IMR-90 (cell line): ENCODE results near the gene PEX7. TPM values are rescaled to one million over a fixed set of nuclear protein-coding genes. Genes with fewer than 3 reads are reported as not detected.

Experiments
- ATAC-seq: fragments of 200-7000 bp; cut with Tn5 transposase; 2 replicates; pipeline ENCODE4 v1.9.1; 2020; ENCODE audit warnings: low read depth, mild to moderate bottlenecking, moderate library complexity
- BruUV-seq: library from RNA; stranded (reverse); fragments of 400-500 nt; replicated peaks from 2 replicates; lab custom pipeline; 2021; lab: Mats Ljungman, UMichigan
- CTCF ChIA-PET: fragments of 300-600 bp; formaldehyde crosslinking; extraction: SDS; loops from one replicate; lab custom pipeline; 2021; ENCODE audit warnings: antibody characterized with exemption; lab: Yijun Ruan, JAX
- POLR2A ChIA-PET: fragments of 300-600 bp; sonication (Branson Sonifier 250); formaldehyde crosslinking; loops from one replicate; lab custom pipeline; 2022; ENCODE audit warnings: antibody characterized with exemption; ENCODE audit not compliant: unreplicated experiment; lab: Charles Lee
- DNase-seq: peaks from one replicate; pipeline ENCODE4 v3.0.0; 2013
- H2AFZ ChIP-seq: replicated peaks from 2 replicates; pipeline ENCODE3; 2013; ENCODE audit warnings: low read length, mild to moderate bottlenecking; ENCODE audit not compliant: poor library complexity
- H2AK5ac ChIP-seq: 2 replicates; pipeline ENCODE4 v1.6.1; 2013; ENCODE audit warnings: low read depth, low read length, inconsistent platforms
- H2AK9ac ChIP-seq: replicated peaks from 2 replicates; pipeline ENCODE3; 2013; ENCODE audit warnings: mild to moderate bottlenecking, low read depth, low read length, moderate library complexity; ENCODE audit not compliant: poor library complexity
- H2BK120ac ChIP-seq: 2 replicates; pipeline ENCODE4 v1.6.1; 2013; ENCODE audit warnings: low read depth, low read length, inconsistent platforms
- H2BK15ac ChIP-seq: 3 replicates; pipeline ENCODE4 v1.6.1; 2013; ENCODE audit warnings: low read depth, low read length, inconsistent platforms
- H2BK20ac ChIP-seq: 2 replicates; pipeline ENCODE4 v1.6.1; 2013; ENCODE audit warnings: low read depth, mild to moderate bottlenecking, inconsistent platforms, low read length, moderate library complexity
- H2BK5ac ChIP-seq: 2 replicates; pipeline ENCODE4 v1.6.1; 2013; ENCODE audit warnings: mild to moderate bottlenecking, low read depth, low read length, inconsistent platforms; ENCODE audit not compliant: poor library complexity, severe bottlenecking
- H3K14ac ChIP-seq: replicated peaks from 2 replicates; pipeline ENCODE4 v1.6.1; 2013; ENCODE audit warnings: low read depth, low read length, inconsistent platforms
- H3K18ac ChIP-seq: 2 replicates; pipeline ENCODE4 v1.6.1; 2013; ENCODE audit warnings: low read depth, low read length, control low read depth
- H3K23ac ChIP-seq: 2 replicates; pipeline ENCODE4 v1.6.1; 2013; ENCODE audit warnings: low read depth, low read length, inconsistent platforms
- H3K27ac ChIP-seq: 2 replicates; pipeline ENCODE4 v1.5.1; 2013; ENCODE audit warnings: mild to moderate bottlenecking, control low read depth, low read length; ENCODE audit not compliant: insufficient read depth
- H3K27me3 ChIP-seq: 2 replicates; pipeline ENCODE4 v1.6.1; 2013; ENCODE audit warnings: low read length; ENCODE audit not compliant: control insufficient read depth, insufficient read depth
- H3K36me3 ChIP-seq: 2 replicates; pipeline ENCODE4 v1.6.1; 2013; ENCODE audit warnings: low read length, mixed read lengths; ENCODE audit not compliant: control insufficient read depth, insufficient read depth
- H3K4ac ChIP-seq: 2 replicates; pipeline ENCODE4 v1.6.1; 2013; ENCODE audit warnings: low read depth, low read length, inconsistent platforms
- H3K4me1 ChIP-seq: 2 replicates; pipeline ENCODE4 v1.6.1; 2013; ENCODE audit warnings: low read length, mixed read lengths; ENCODE audit not compliant: control insufficient read depth, insufficient read depth
- H3K4me2 ChIP-seq: 2 replicates; pipeline ENCODE4 v1.6.1; 2013; ENCODE audit warnings: low read depth, mild to moderate bottlenecking, control low read depth, low read length, moderate library complexity
- H3K4me3 ChIP-seq: 2 replicates; pipeline ENCODE4 v1.5.1; 2013; ENCODE audit warnings: low read depth, mild to moderate bottlenecking, control low read depth, low read length, moderate library complexity; ENCODE audit not compliant: insufficient read depth
- H3K56ac ChIP-seq: 2 replicates; pipeline ENCODE4 v1.6.1; 2013; ENCODE audit warnings: low read length, inconsistent platforms; ENCODE audit not compliant: insufficient read depth; ENCODE audit errors: extremely low read depth
- H3K79me1 ChIP-seq, 2 experiments: 2 replicates each; pipeline ENCODE4 v1.6.1; 2013; ENCODE audit warnings: low read length in 2 of 2, inconsistent platforms in 1 of 2, low read depth in 1 of 2
- H3K9ac ChIP-seq: 2 replicates; pipeline ENCODE4 v1.6.1; 2013; ENCODE audit warnings: low read depth, low read length, control low read depth
- H3K9me1 ChIP-seq: 2 replicates; pipeline ENCODE4 v1.6.1; 2013; ENCODE audit warnings: low read length, inconsistent platforms; ENCODE audit not compliant: insufficient read depth
- H3K9me3 ChIP-seq: 2 replicates; pipeline ENCODE4 v1.6.1; 2013; ENCODE audit warnings: low read length; ENCODE audit not compliant: control insufficient read depth, insufficient read depth
- H4K20me1 ChIP-seq: 2 replicates; pipeline ENCODE4 v1.6.1; 2013; ENCODE audit warnings: low read length, inconsistent platforms; ENCODE audit not compliant: insufficient read depth
- H4K5ac ChIP-seq: 2 replicates; pipeline ENCODE4 v1.6.1; 2013; ENCODE audit warnings: mild to moderate bottlenecking, low read depth, low read length, control low read depth
- H4K8ac ChIP-seq, 2 experiments: 2 replicates each; pipeline ENCODE4 v1.6.1; 2013; ENCODE audit warnings: low read depth in 2 of 2, low read length in 2 of 2, control low read depth in 1 of 2, inconsistent platforms in 1 of 2
- H4K91ac ChIP-seq: 2 replicates; pipeline ENCODE4 v1.6.1; 2013; ENCODE audit warnings: low read depth, low read length, inconsistent platforms; ENCODE audit not compliant: insufficient read depth
- BHLHE40 ChIP-seq: fragments of 150-350 bp; IDR thresholded peaks from 2 replicates; pipeline ENCODE4 v1.6.1; 2016; ENCODE audit warnings: mild to moderate bottlenecking, low read depth, low read length
- CTCF ChIP-seq: conservative IDR thresholded peaks from 2 replicates; pipeline ENCODE4 v1.5.1; 2012; ENCODE audit warnings: mild to moderate bottlenecking, low read depth, low read length, improper control_type of control experiment
- ELK1 ChIP-seq: fragments of 150-350 bp; IDR thresholded peaks from 2 replicates; pipeline ENCODE4 v1.6.1; 2016; ENCODE audit warnings: low read depth, mild to moderate bottlenecking, low read length, moderate library complexity, borderline replicate concordance
- FOS ChIP-seq: fragments of 150-350 bp; IDR thresholded peaks from 2 replicates; pipeline ENCODE4 v1.6.1; 2016; ENCODE audit warnings: low read depth, low read length
- MAZ ChIP-seq: IDR thresholded peaks from 2 replicates; pipeline ENCODE4 v1.6.1; 2012; ENCODE audit warnings: low read depth, mild to moderate bottlenecking, low read length, improper control_type of control experiment, moderate library complexity, borderline replicate concordance
- MXI1 ChIP-seq: IDR thresholded peaks from 2 replicates; pipeline ENCODE4 v1.6.1; 2012; ENCODE audit warnings: low read depth, mild to moderate bottlenecking, low read length, moderate library complexity, borderline replicate concordance
- NFE2L2 ChIP-seq: fragments of 150-350 bp; IDR thresholded peaks from 2 replicates; pipeline ENCODE4 v1.6.1; 2016; ENCODE audit warnings: low read depth, mild to moderate bottlenecking, low read length
- POLR2A ChIP-seq: IDR thresholded peaks from 2 replicates; pipeline ENCODE4 v1.6.1; 2012; ENCODE audit warnings: mild to moderate bottlenecking, low read depth, low read length
- RAD21 ChIP-seq: IDR thresholded peaks from 2 replicates; pipeline ENCODE4 v1.6.1; 2012; ENCODE audit warnings: low read length, improper control_type of control experiment
- RCOR1 ChIP-seq: IDR thresholded peaks from 2 replicates; pipeline ENCODE4 v1.6.1; 2012; ENCODE audit warnings: mild to moderate bottlenecking, low read length, improper control_type of control experiment; ENCODE audit not compliant: insufficient replicate concordance
- RFX5 ChIP-seq: IDR thresholded peaks from 2 replicates; pipeline ENCODE4 v1.8.0; 2012; ENCODE audit warnings: low read depth, mild to moderate bottlenecking, low read length, moderate library complexity
- USF2 ChIP-seq: fragments of 150-350 bp; IDR thresholded peaks from 2 replicates; pipeline ENCODE4 v1.6.1; 2017; ENCODE audit warnings: mild to moderate bottlenecking, antibody characterized with exemption, low read length, low read depth
- WGBS, 2 experiments: methylation state at CpG; one replicate each; pipeline versions ENCODE4 v1.1.5 to v1.1.7; 2013; ENCODE audit warnings: missing lambda C conversion rate in 2 of 2; ENCODE audit not compliant: insufficient read length in 1 of 2; ENCODE audit errors: extremely low coverage in 2 of 2; 5-methylcytosine and 5-hydroxymethylcytosine counted together
- dilution Hi-C: fragments of 300-500 bp; cut with HindIII; formaldehyde crosslinking; loops from one replicate; pipeline ENCODE4 v1.14.3; 2018; ENCODE audit warnings: low sequenced_read_pairs; ENCODE audit not compliant: unreplicated experiment
- in situ Hi-C: fragments of 300-500 bp; cut with MboI; formaldehyde crosslinking; loops from 3 replicates; pipeline ENCODE4 v1.14.3; 2019; ENCODE audit warnings: low sequenced_read_pairs, inconsistent platforms, mixed read lengths
- intact Hi-C: fragments of 100-400 bp; cut with micrococcal nuclease; formaldehyde crosslinking; loops from 2 replicates; pipeline ENCODE4 v1.10.0; 2022
- polyA plus RNA-seq, 3 experiments: library from polyadenylated mRNA; depleted of rRNA; stranded (reverse); fragments of >200 nt; gene quantifications; 2 replicates each; pipeline ENCODE4 v1.2.3, GENCODE V29; 2012; ENCODE audit warnings: low replicate concordance in 1 of 3
- total RNA-seq: library from RNA; depleted of rRNA; stranded (reverse); fragments of >200 nt; gene quantifications from 2 replicates; pipeline ENCODE4 v1.2.3, GENCODE V29; 2012

Gene PEX7
- total and polyA plus RNA-seq, 2 of the 4 experiments (the other 2 are of a cell fraction): 5.4 to 7.0 TPM

GRCh38 chr6:136895901-136896300 lies 73.5 kb downstream of the PEX7 start:
- Histone ChIP-seq H3K18ac (no peak overlapping the region), H4K8ac (no peak overlapping the region), H3K56ac (no peak overlapping the region), H2AK5ac (no peak overlapping the region), H2BK5ac (no peak overlapping the region), H3K9ac (no peak overlapping the region), H2BK120ac (no peak overlapping the region), H4K20me1 (no peaks in the 10 kb centered on the region), H3K27me3 (no peaks in the 10 kb centered on the region), H3K4me3 (no peak overlapping the region), H3K9me3 (no peaks in the 10 kb centered on the region), H2AK9ac (no peak overlapping the region), H4K91ac (no peak overlapping the region), H3K14ac (no peak overlapping the region), H3K4me2 (no peak overlapping the region), H4K5ac (no peak overlapping the region), H3K23ac (no peak overlapping the region), H3K36me3 (peaks cover 7% of the 10 kb centered on the region), H3K9me1 (peaks cover 9% of the 10 kb centered on the region; the same call in 1 of the 2 replicates), H3K4me1 (no peaks in the 10 kb centered on the region), H3K79me1 (no peaks in the 10 kb centered on the region), H2BK15ac (no peak overlapping the region), H2AFZ (no peak overlapping the region), H3K4ac (no peak overlapping the region), H3K27ac (no peak overlapping the region), H2BK20ac (no peak overlapping the region)
- no peak for ATAC-seq
- CTCF ChIA-PET: interaction anchor here (1.1 kb wide), 1 partner anchor 14 kb away, joined by 3 read pairs; no protein-coding TSS in a partner anchor
- dilution Hi-C loops (no loop called here), in situ Hi-C loops (no loop called here), intact Hi-C loops (no loop called here)
- no CpG with 5 or more reads among the region's 3 CpGs for WGBS, 2 experiments
- POLR2A ChIA-PET: interaction anchor here (0.6 kb wide), 1 partner anchor 46 kb away, joined by 3 read pairs; no protein-coding TSS in a partner anchor
- no peak for TF ChIP-seq NFE2L2
- TF ChIP-seq BHLHE40: no peak
- no peak for TF ChIP-seq CTCF
- no peak for TF ChIP-seq ELK1
- TF ChIP-seq FOS: no peak
- no peak for TF ChIP-seq RCOR1
- no peak for TF ChIP-seq RAD21
- TF ChIP-seq POLR2A: no peak
- TF ChIP-seq MAZ: no peak
- no peak for TF ChIP-seq MXI1
- no peak for TF ChIP-seq RFX5
- TF ChIP-seq USF2: no peak
- no peak for DNase-seq
- BruUV-seq: no TSS peak
